PC-9 (cell line): ENCODE results near the gene SPON1. TPM values are rescaled to one million over a fixed set of nuclear protein-coding genes. Genes with fewer than 3 reads are reported as not detected.

Experiments
- BruUV-seq: library from RNA; stranded (reverse); fragments of 400-500 nt; replicated peaks from 2 replicates; lab custom pipeline; 2021; lab: Mats Ljungman, UMichigan
- CTCF ChIA-PET: fragments of 300-600 bp; sonication (Branson Sonifier 250); formaldehyde crosslinking; loops from one replicate; lab custom pipeline; 2022; ENCODE audit warnings: antibody characterized with exemption; lab: Charles Lee
- POLR2A ChIA-PET: fragments of 300-600 bp; sonication (Branson Sonifier 250); formaldehyde crosslinking; loops from one replicate; lab custom pipeline; 2022; ENCODE audit warnings: antibody characterized with exemption; ENCODE audit not compliant: unreplicated experiment; lab: Charles Lee
- DNase-seq, 2 experiments: peaks; one replicate each; pipeline versions ENCODE4 v3.0.0 to v3.0.0-alpha.2; 2015 to 2022; ENCODE audit warnings: mixed read lengths in 1 of 2
- H2AFZ ChIP-seq: fragments of 200-600 bp; sonication (generic); 2 replicates; pipeline ENCODE4 v1.8.1; 2017; ENCODE audit warnings: antibody characterized with exemption
- H3F3A ChIP-seq: fragments of 200-600 bp; sonication (generic); 2 replicates; pipeline ENCODE4 v1.8.1; 2017; ENCODE audit warnings: antibody characterized with exemption, mild to moderate bottlenecking, low read depth; ENCODE audit not compliant: insufficient read depth
- H3K27ac ChIP-seq: fragments of 200-600 bp; sonication (generic); 2 replicates; pipeline ENCODE4 v1.6.1; 2016; ENCODE audit warnings: mixed run types
- H3K27me3 ChIP-seq: fragments of 200-600 bp; sonication (generic); 2 replicates; pipeline ENCODE4 v1.6.1; 2016; ENCODE audit warnings: low read depth, mixed run types; ENCODE audit not compliant: insufficient read depth
- H3K36me3 ChIP-seq: fragments of 200-600 bp; sonication (generic); 2 replicates; pipeline ENCODE4 v1.6.1; 2016; ENCODE audit warnings: low read depth, mixed run types
- H3K4me1 ChIP-seq: fragments of 200-600 bp; sonication (generic); replicated peaks from 2 replicates; pipeline ENCODE4 v1.6.1; 2016; ENCODE audit warnings: mixed run types; ENCODE audit not compliant: insufficient read depth
- H3K4me2 ChIP-seq: fragments of 200-600 bp; sonication (generic); 2 replicates; pipeline ENCODE4 v1.6.1; 2017; ENCODE audit warnings: mixed run types
- H3K4me3 ChIP-seq: fragments of 200-600 bp; sonication (generic); 2 replicates; pipeline ENCODE4 v1.6.1; 2016; ENCODE audit warnings: mixed run types
- H3K79me2 ChIP-seq: fragments of 200-600 bp; sonication (generic); 2 replicates; pipeline ENCODE4 v1.6.1; 2017; ENCODE audit warnings: low read depth, mixed run types
- H3K9me2 ChIP-seq: fragments of 200-600 bp; sonication (generic); 2 replicates; pipeline ENCODE4 v1.8.1; 2017; ENCODE audit warnings: mild to moderate bottlenecking; ENCODE audit not compliant: insufficient read depth
- H3K9me3 ChIP-seq: fragments of 200-600 bp; sonication (generic); 2 replicates; pipeline ENCODE4 v1.8.1; 2016; ENCODE audit warnings: low read depth; ENCODE audit not compliant: insufficient read depth
- H4K20me1 ChIP-seq: fragments of 200-600 bp; sonication (generic); 2 replicates; pipeline ENCODE4 v1.8.1; 2017; ENCODE audit not compliant: insufficient read depth
- CTCF ChIP-seq: fragments of 200-600 bp; sonication (generic); conservative IDR thresholded peaks from 2 replicates; pipeline ENCODE4 v1.6.1; 2017; ENCODE audit warnings: mixed run types, antibody characterized with exemption, mild to moderate bottlenecking, moderate library complexity
- EZH2 ChIP-seq: fragments of 200-600 bp; sonication (generic); IDR thresholded peaks from 2 replicates; pipeline ENCODE4 v1.8.0; 2017; ENCODE audit warnings: antibody characterized with exemption, low read depth
- intact Hi-C: fragments of 100-400 bp; cut with micrococcal nuclease; formaldehyde crosslinking; loops from one replicate; pipeline ENCODE4 v1.10.0; 2022; ENCODE audit not compliant: unreplicated experiment
- total RNA-seq: library from RNA; stranded (reverse); gene quantifications from 2 replicates; pipeline ENCODE4 v1.2.3, GENCODE V29; 2021

SPON1 gene
- total RNA-seq, 1 experiment from 2014 or later = 0.70 TPM

- intact Hi-C loops = no loop called here
These were observed 91.9 kb downstream of the SPON1 start for GRCh38 chr11:14054116-14055107.

DNA sequence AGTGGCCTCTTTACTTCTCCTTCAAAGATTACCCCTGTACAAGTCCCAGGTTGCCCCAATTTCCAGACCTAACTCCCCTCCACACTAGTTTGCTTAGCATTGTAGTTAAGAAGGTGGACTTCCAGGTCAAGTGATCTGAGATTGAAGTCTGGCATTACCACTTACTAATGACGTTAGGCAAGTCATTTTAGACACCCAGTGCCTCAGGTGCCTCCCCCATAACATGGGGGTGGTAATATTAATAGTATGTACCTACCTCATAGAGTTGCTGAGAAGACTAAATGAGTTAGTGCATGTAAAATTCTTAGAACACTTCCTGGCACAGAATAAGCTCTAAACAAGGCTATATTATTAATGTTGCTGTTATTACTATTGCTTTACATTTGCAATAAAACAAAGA, 93.4 kb downstream of the SPON1 start:
- no peaks in the 10 kb centered on the region for H3K4me1 ChIP-seq
- TF ChIP-seq EZH2 = no peak
- no peak for TF ChIP-seq CTCF
- H2AFZ ChIP-seq = no peak overlapping the region
- ChIA-PET POLR2A (no interaction called here), CTCF (no interaction called here)
- H3K27me3 ChIP-seq = no peaks in the 10 kb centered on the region
- intact Hi-C loops = no loop called here
- H3F3A ChIP-seq = no peaks in the 10 kb centered on the region
- BruUV-seq = no TSS peak
- no peaks in the 10 kb centered on the region for H4K20me1 ChIP-seq
- no peaks in the 10 kb centered on the region for H3K79me2 ChIP-seq
- H3K27ac ChIP-seq = no peak overlapping the region
- no peak overlapping the region for H3K4me3 ChIP-seq
- DNase-seq = no peak
- no peaks in the 10 kb centered on the region for H3K9me3 ChIP-seq
- no peaks in the 10 kb centered on the region for H3K9me2 ChIP-seq
- no peaks in the 10 kb centered on the region for H3K36me3 ChIP-seq
- H3K4me2 ChIP-seq = no peak overlapping the region

More at GRCh38 chr11:14054116-14055107, 91.9 kb downstream of the SPON1 start:
- Histone ChIP-seq H3K9me3 (no peaks in the 10 kb centered on the region), H3K4me1 (no peaks in the 10 kb centered on the region), H3K27me3 (no peaks in the 10 kb centered on the region), H3K9me2 (no peaks in the 10 kb centered on the region), H3K36me3 (no peaks in the 10 kb centered on the region), H3F3A (no peaks in the 10 kb centered on the region), H3K4me3 (no peak overlapping the region), H3K27ac (no peak overlapping the region), H4K20me1 (no peaks in the 10 kb centered on the region), H3K79me2 (no peaks in the 10 kb centered on the region), H2AFZ (no peak overlapping the region), H3K4me2 (no peak overlapping the region)
- POLR2A ChIA-PET = no interaction called here
- CTCF ChIA-PET = no interaction called here
- TF ChIP-seq CTCF (no peak), EZH2 (no peak)
- no peak for DNase-seq
- BruUV-seq = no TSS peak

DNA sequence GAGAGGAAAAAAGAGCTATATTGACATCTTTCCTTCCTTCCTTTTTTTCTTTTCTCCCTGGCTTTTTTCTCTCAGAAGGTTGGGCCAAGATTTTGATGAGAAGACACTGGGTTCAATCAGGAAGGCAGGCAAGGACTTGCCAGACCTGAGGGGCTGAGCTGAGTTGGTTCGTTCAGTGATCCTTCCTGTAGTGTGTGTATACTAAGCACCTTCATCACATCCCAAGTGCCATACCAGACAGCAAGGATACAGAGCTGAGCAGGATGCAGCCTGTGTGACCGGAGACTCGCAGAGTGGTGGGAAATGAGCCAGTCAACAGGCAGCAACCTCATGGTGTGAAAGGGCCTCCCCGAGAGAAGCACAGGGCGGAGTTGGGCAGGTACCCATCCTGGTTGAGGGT, 95.5 kb downstream of the SPON1 start:
- no peak overlapping the region for H2AFZ ChIP-seq
- H3K27me3 ChIP-seq = no peaks in the 10 kb centered on the region
- H4K20me1 ChIP-seq = no peaks in the 10 kb centered on the region
- ChIA-PET CTCF (no interaction called here), POLR2A (no interaction called here)
- no peak overlapping the region for H3K27ac ChIP-seq
- no TSS peak for BruUV-seq
- H3K4me1 ChIP-seq = no peaks in the 10 kb centered on the region
- H3F3A ChIP-seq = no peaks in the 10 kb centered on the region
- no peaks in the 10 kb centered on the region for H3K9me2 ChIP-seq
- intact Hi-C loops = no loop called here
- DNase-seq = no peak
- no peak overlapping the region for H3K4me3 ChIP-seq
- H3K4me2 ChIP-seq = no peak overlapping the region
- H3K79me2 ChIP-seq = no peaks in the 10 kb centered on the region
- H3K36me3 ChIP-seq = no peaks in the 10 kb centered on the region
- H3K9me3 ChIP-seq = no peaks in the 10 kb centered on the region
- TF ChIP-seq CTCF (no peak), EZH2 (no peak)
